ENCODE results near the gene PDCD11.

GRCh38 chr10:103487410-103487708, 90.9 kb downstream of the PDCD11 start:
- TF ChIP-seq CTCF (IDR thresholded peaks at IDR 0.05), result no peak
- TF ChIP-seq POLR2A (IDR thresholded peaks at IDR 0.05), result no peak

Data from Peyer's patch (tissue), 4 donors.